CD4-positive, alpha-beta T cell treated with Interferon alpha-2 for 1 hour (primary cell): Measurements from ENCODE around the gene KRTAP16-1.
A peak's percentile ranks its signal among the peaks of the same experiment; 100 is the strongest.

Experiments used
- DNase-seq, 2 donors: peaks; one replicate each; pipeline ENCODE4 v3.0.0-alpha.2; 2020 to 2022

The KRTAP16-1 gene

DNA sequence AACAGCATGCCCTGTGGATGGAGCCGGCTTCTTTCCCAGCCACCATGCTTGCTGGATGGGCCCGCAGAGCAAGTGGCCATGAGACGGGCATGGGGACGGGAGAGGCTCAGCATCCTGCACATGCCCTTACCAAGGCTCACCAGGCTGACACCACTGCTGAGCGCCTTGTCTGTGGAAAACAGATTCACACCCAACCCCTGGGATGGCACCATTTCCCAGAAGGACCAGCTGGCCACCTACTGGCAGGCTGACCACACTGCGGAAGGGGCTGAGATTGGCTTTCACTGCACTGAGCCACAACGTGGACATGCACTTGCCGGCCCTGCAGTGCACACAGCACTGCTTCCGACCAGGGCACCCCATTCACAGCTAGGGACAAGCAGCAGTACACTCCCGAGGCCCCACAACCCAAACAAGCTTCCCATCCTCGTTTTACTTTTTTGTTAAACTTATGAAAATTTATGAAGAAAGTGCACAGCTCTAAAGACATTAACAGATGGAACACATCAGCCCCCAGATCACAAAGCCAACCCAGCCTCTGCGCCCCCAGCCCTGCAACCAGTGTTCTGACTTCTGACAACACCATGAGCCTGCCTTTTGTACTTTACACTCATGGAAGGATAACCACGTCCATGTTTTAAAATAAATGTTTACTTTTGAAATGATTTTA is 20.3 kb upstream of the KRTAP16-1 start:
- DNase-seq = peak in 1 of 2 donors; percentile 18

DNA sequence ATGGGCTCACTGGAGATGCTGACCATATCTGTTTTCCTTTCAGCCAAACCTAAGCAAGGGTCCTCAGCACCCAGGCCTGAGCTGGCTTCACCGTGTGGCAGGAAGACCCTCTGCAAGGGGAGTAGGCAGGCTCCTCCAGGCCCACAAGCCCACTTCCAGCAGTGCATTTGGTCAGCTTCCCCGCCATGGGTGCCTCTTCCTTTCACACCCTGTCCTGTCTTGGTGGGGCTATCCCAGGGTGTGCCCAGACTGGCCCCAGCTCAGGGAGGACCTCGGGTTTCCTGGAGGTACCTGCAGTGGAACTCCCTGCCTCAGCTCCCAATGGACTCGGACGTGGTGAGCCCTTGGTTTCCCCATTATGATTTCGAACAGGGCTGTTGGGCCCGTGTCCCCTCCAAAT is 19.1 kb upstream of the KRTAP16-1 start:
- DNase-seq = no peak

DNA sequence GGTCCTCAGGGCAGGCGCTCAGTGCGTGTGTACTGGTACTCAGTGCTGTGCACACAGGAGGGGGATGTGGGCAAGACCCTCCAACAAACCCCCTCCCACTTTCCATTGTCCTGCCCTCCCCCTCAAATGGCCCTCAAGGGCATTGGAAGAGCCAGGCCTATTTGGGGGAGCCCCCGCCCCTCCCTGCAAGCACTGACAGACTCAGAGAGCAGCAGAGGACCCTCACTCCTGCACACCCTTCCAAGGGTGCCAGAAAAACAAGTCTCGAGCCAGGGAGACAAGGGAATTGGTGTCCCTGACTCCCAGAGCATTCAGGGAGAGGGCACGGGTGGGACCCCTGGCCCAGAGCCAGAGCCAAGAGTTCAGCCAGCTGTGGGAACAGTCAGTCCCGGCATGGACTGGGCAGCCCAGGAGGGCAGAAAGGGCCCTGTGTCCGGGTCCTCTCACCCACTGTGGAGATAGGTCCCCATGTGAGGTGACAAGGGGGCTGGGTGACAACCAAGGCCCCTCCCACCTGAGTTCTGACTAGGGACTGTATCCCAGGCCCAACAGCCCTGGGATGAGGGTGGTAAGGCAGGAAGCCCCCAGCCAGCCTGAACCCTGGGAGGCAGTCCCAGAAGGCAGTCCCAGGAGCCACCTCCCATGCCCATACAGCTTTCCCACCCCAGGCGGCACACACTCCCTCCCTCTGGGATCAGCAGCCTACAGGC is 18.5 kb upstream of the KRTAP16-1 start:
- no peak for DNase-seq

DNA sequence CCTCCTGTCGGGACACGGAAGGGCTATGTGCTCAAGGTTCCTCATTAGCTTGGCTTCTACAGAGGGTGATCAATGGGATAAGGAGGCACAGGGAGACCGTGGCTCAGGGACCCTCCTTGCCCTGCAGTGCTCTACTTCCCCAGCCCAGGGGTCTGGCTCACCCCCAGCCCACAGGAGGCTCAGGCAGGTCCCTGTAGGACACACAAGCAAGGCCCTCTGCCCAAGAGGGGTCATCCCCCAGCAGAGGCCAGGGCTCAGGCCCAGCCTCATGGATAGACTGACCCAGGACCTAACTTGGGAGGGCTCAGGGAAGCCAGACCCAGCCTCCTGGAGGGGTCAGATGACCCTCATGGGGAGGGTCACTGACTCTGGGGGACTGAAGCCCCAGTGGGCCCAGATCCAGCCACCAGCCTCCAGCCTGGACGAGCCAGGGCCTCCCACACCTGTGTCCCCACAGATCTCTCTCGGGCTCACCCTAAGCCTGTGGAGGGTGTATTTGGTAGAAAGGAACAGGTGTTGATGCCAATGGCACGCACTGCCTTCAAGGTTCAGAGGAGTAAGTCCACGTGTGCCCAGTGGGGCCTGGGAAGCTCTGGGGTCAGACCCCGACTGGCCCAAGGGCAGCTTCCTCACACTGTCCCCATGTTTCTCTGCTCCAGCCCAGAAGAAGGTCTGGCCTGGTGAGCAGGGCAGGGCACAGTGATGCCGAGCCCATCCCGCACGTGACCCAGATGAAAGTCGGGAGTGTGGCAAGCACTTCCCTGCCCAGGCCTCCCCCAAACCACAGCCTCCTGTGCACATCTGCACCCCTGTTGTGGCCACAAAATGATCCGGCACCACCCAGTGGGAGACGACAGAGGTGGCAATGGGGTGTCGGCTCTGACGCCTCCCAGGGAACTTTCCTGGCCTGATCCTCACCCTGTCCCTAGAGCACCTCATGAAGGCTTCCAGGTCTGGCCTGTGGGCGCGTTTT is 17.4 kb upstream of the KRTAP16-1 start:
- DNase-seq = peak in 1 of 2 donors; percentile 55

DNA sequence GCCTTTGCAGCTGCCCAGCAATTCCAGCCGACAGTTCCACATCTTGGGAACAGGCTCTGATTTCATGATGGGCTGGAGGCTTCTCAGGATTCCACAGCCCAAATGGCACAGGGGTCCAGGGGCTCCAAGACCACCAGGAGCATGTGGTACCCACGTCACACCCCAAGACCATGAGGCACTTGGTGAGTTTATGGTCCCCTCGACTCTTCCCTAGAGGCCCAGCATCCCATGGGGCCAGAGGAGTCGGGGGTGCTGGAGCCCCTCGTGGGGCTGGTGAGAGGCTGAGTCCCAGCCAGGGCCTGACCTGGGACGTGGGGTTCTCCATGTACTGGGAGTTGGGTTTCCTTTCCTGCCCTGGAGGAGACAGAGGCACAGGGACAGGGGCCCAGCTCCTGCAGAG is 16.5 kb upstream of the KRTAP16-1 start:
- no peak for DNase-seq

DNA sequence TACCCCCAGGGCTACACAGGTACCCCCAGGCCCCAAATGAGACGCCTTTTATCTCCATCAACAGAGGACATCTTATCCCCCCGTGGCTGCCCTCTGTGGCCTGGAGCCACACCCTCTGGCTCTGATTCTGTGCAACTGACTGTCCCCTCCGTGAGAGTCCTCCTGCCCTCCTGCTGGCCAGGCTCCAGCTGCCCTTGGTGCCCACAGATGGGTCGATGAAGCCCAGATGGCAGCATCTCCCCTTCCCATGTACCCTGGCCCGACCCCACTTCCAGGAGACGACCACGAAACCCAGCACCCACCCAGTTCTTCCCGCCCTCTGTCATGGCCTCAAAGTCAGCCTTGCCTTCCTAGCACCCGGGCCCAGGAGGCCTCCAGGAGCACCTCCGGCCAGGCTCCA is 16.0 kb upstream of the KRTAP16-1 start:
- DNase-seq = no peak

DNA sequence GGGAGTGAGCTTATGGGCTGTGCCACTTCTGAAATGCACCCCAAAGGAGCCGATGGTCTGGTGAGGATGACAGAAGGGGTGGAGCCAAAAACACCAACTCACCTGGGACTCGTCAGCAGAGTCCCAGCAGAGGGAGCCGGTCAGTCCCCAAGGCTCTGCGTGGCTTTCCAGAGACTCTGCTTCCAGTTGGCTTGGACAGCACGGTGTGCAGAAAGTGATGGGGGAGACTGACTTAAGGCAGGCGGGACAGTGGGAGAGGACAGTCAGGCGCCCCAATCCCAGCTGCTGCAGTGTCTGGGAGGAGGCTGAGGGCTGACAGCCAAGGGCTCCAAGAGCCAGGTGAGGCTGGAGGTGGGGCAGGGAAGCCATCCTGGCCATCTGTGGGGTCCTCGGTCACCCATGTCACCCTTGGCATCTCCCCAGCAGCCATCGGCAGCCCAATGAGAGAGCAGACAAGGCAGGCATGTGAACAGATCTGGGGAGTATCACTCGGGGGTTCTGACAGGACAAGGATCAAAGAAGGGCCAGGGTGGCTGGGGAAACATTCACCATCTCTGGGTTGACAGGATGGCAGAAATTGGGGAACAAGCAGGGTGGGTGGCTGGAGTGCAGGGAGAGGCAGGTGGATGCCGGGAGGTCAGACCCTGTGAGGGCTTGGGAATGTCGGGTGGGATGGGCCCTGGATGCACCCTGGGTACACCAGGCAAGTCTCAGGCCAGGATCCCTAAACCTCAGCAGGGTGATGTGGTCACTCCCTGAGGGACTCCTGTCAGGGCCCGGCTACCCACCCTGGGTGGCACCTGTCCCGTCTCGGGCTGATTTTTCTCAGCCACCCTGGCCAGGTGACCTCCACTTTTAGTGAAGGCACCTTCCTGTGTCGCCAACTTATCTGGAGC is 15.3 kb upstream of the KRTAP16-1 start:
- no peak for DNase-seq

DNA sequence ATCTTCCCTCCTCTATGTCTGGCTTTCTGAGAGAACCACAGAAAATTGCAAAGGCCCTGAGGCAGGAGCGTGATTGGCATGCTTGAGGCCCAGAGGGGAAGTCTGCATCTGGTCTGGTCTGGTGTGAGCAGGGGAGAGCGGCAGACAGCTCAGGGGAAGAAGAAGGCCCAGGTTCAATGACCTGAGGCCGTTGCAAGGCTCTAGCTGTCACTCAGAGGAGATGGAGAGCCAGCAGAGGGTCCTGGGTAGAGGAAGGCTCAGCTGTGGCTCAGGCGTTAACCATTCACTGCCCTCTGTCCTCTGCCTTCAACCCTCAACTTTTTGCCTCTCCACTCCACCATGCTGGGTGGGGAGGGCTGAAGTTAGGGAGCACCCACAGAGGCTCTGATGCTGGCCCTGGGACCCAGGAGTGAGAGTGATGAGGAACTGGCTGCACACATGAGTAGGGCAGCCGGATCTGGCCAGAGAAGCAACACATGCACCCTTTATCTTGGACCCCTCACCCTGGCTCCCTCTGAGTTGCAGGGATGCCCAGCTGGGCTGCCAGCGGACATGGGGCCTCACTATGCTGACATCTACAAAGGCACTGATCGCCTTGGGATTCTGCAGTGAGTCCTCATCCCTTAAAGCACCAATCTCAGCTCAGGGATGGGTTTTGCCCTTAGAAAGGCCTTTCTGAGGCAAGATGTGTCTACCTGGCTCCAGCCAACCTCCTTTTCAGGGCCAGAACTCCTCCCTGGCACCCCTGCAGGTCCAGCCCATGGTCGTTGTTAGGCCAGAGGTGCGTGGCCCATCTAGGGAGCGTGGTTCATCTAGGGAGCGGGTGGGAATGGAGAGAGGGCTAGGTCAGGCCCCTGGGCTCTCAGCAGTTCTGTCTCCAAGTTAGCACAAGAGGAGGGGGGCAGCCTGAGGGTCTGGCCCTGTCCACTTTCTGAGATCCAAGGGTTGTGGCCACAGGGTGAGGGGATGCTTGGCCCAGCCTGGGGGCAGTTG is 14.1 kb upstream of the KRTAP16-1 start:
- DNase-seq = no peak

DNA sequence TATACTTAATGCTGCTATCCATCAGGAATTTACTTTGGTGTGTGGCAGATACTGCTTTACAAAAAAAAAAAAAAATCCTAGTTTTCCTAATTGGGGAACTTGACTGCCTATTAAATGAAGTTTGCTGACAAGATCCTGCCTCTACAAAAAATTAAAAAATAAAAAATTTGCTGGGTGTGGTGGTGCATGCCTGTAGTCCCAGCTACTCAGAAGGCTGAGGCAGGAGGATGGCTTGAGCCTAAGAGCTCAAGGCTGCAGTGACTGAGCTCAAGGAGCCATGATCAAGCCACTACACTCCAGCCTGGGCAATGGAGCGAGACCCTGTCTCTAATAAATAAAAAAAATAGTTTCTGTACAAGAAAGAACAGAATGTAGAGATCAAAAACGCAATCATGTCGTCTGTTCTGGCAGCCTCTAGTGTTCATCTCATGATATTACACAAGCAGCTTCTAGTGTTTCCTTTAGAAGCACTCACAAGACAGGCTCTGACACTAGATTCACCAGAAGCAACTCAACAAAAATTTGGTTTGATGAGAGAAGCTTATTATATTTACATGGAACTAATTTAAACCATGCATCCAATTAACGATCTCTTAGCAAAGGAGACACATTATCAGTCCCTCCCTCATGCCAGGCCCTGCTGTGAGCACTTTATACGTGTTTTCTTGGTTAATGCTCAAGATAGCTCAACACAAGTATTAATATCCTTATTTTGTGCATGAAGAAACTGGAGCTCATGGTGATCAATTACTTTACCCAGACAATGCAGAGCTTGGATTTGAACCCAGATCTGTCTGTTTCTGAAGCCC is 13.2 kb upstream of the KRTAP16-1 start:
- DNase-seq = peak; percentile 26 to 68

DNA sequence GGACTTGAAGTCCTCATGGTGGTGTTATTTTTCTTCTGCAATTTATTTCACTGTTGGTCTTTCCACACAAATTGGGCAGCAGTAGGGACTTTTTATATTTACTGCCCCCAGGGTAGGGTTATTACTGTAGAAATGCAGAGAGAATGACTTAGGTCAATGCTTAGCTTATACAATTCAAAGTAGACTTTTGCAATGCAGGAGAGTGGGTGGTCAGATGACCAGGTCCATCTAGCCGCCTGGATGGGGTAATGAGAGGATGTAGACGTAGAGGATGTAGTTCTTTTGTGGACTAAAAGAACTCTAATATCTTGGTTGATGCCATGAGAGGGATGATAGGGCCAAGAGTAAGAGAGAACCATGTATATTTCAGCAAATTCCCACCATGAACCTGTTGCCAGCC is 9.1 kb upstream of the KRTAP16-1 start:
- DNase-seq = no peak

DNA sequence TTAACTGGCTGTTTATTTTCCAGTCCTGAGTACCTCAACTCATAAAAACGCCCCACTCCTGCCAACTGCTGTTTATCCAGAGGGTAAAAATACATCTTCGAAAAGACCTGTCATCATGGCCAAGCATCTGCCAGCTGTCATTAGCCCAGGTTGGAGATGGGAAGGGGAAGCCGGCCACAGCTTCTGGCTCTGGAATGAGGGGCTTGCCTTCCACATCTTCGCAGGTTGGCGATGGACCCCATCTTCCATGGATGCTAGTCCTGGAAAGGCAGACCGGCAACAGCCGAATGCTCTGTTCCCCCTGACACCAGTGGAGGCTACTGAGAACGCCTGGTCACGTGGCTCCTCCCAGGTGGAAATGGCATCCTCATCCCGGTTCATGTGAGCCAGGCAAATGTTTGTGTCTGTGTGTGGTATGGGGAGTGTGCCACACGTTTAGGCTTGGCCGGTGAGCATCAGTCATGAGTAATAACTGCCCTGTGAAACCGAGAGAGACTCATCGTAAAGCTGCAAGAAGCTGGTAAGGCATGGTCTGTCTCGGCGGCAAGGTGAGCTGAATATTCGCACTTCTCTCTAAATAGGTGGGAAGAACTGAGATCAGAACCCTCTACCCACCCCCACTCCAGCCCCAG is 6.8 kb upstream of the KRTAP16-1 start:
- no peak for DNase-seq

DNA sequence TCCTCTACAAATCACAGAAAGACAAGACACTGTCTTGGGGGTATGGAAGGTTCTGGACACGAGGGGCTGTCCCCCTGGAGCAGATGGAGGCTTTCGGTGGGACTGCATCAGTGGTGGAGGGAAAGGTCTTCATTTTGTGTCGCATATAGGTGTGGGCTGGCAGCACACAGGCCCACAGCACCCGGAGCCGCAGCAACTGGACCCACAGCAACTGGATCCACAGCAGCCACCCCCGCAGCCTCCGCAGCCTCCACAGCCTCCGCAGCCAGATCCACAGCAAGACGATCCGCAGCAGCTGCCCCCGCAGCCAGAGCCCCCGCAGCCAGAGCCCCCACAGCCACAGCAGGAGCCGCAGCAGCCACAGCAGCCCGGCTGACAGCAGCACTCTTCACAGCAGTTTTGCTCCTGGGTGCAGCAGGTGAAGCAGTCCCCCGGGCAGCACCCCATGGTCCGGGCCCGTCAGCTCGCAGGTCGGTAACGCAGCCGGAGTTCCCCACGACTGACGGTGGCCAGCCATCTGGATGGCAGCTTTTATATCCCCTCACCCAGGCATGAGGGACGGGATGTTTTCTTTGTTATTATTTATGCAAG is 6.2 kb upstream of the KRTAP16-1 start, which contains the start of gene KRTAP17-1:
KRTAP17-1 (minus strand) TSS at position 507 of the 591 bp plus-strand sequence; CDS start at position 447, 60 bp downstream.
- no peak for DNase-seq

DNA sequence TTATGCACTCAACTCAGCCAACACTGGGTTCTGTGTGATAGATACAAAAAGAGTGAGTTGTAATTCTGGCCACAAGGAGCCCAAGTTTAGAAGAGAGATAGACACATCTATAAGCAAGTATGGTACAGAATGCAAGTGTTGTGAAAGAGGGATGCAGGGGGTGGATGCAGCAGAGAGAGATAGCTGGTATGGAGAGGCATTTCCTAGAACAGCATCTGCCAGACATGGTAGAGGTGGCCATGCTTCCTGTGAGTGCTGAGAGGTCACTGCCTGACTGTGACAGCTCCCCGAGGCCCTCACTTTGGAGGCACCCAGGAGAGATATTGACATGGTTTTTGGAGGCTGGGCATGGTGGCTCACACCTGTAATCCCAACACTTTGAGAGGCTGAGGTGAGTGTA is 2.0 kb upstream of the KRTAP16-1 start:
- no peak for DNase-seq

DNA sequence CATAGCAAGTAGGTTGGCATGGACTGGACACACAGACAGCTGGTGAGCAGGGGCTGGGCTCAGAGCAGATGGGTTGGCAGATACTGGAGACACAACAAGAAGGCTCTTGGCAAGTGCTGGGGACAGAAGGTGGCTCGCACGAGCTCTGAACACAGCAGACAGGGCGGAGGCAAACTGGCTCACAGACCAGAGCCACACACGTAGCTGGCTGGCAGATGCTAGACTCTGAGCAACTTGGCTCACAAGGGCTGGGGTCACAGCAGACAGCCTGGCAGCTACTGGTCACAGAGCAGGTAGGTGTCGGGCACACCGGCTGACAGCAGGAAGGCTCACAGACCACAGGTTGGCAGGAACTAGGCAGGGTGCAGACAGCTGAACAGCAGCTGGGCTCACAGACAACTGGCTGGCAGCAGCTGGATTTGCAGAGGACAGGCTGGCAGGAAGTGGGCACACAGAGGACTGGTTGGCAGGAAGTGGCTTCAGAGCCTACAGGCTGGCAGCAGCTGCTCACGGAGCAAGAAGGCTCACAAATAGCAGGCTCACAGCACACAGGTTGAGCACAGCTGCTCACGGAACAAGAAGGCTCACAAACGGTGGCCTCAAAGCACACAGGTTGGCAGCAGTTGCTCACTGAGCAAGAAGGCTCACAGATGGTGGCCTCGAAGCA is 725 bp downstream of the KRTAP16-1 start:
- peak; percentile 85 to 88 for DNase-seq

DNA sequence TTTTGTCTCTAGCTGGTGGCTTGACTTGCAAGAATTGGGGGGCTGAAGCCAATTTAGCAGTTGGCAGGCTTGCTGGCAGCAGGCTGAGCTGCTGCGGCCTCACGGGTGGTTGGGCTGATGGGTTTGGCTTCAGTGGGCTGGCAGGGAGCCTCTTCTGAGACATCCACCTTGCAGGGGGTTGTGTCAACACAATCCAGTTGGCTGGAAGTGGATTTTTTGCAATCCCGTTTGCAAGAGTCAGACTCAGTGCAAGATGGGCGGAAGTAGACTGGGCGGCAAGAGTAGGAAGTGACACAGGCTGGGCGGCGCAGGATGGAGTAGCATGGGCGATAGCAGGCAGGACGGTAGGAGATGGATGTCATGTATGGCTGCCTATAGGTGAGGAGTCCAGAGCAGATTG is 1.5 kb downstream of the KRTAP16-1 start:
- DNase-seq = peak in 1 of 2 donors; percentile 13

DNA sequence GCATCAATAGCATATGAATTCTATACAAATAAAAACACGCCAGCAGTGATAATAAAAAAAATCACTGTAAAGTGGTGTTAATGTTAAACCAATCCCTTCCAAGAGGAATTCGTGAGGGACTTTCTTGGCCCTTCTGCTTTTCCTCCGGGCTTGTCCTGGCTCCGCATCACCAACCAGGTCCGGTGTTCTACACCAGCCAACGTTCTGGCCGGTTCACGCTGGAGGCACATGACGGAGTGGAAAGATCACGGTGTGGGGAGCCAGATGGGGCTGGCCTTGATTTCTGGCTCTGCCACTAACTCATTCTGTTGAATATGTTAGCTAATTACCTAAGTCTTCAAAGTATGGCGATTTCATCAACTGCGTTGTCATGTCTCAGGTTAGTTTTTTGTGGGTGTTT is 5.0 kb downstream of the KRTAP16-1 start:
- DNase-seq = no peak

DNA sequence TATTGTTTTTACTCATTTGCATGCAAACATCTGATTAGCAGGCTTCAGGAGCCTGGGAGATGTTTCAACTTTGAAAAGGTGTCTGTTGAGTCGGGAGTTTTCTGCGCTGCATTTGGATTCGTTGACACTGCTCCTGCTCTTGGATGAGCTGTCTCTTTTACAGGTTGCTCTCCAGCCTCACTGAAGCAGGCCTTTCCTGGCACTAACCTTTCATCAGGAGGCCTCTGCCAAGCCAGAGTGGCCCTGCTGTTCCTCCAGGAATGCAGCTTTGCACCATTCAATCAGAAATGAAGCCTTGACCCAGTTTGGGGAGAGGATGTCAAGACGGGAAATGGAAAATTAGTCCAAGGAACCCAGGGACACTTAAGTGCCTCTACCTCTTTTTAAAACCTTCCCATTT is 6.1 kb downstream of the KRTAP16-1 start:
- DNase-seq = no peak
